ENCODE results near the gene STK32C.
"Not testable (repeated sequence)": the region's sequence is repeated elsewhere in the genome, so short reads cannot be mapped to it uniquely, and the experiment has no call there.

STK32C gene

GRCh38 chr10:132167041-132167674 lies 140.6 kb downstream of the STK32C start:
- DNase-seq (ENCODE audit: low spot score): no peak

- no peak for DNase-seq (ENCODE audit: low spot score)
Measured at GRCh38 chr10:132166216-132166950, 141.4 kb downstream of the STK32C start.

- no peak for DNase-seq (ENCODE audit: low spot score)
Measured at GRCh38 chr10:132165416-132165980, 142.3 kb downstream of the STK32C start.

GRCh38 chr10:132164761-132165278 lies 142.9 kb downstream of the STK32C start:
- no peak for DNase-seq (ENCODE audit: low spot score)

GRCh38 chr10:132163826-132164515 lies 143.8 kb downstream of the STK32C start:
- no peak for DNase-seq (ENCODE audit: low spot score)

GRCh38 chr10:132163278-132163765 lies 144.4 kb downstream of the STK32C start:
- peak; percentile 67 for DNase-seq (ENCODE audit: low spot score)

- DNase-seq (ENCODE audit: low spot score): no peak
Measured at GRCh38 chr10:132162590-132163277, 145.0 kb downstream of the STK32C start.

GRCh38 chr10:132162021-132162531 lies 145.7 kb downstream of the STK32C start:
- no peak for DNase-seq (ENCODE audit: low spot score)

GRCh38 chr10:132160834-132161622 lies 146.7 kb downstream of the STK32C start:
- not testable (repeated sequence) for DNase-seq (ENCODE audit: low spot score)

- DNase-seq (ENCODE audit: low spot score): not testable (repeated sequence)
Measured at GRCh38 chr10:132160231-132160630, 147.5 kb downstream of the STK32C start.

GRCh38 chr10:132159302-132160230 lies 148.2 kb downstream of the STK32C start:
- not testable (repeated sequence) for DNase-seq (ENCODE audit: low spot score)

- DNase-seq (ENCODE audit: low spot score): no peak
Measured at GRCh38 chr10:132158823-132159222, 148.9 kb downstream of the STK32C start.

- DNase-seq (ENCODE audit: low spot score): no peak
Measured at GRCh38 chr10:132158122-132158741, 149.5 kb downstream of the STK32C start.
